Gastroesophageal sphincter (tissue), 4 donors: ENCODE data around the gene NUDT4. TPM values are rescaled to one million over a fixed set of nuclear protein-coding genes. Genes with fewer than 3 reads are reported as not detected.

ENCODE experiments used
- ATAC-seq: fragments of 150-250 bp; one replicate; pipeline ENCODE4 v1.9.1; 2016; ENCODE audit warnings: mild to moderate bottlenecking, moderate library complexity
- H3K27ac ChIP-seq, 4 donors: fragments of 200-600 bp; sonication (generic) in 3 of 4; 1 replicate in 3 of 4; 2 replicates in 1 of 4; pipeline ENCODE4 v1.5.1; 2016 to 2019
- H3K27me3 ChIP-seq: fragments of 200-600 bp; sonication (generic); one replicate; pipeline ENCODE4 v1.5.1; 2019
- H3K36me3 ChIP-seq, 2 donors: fragments of 200-600 bp; sonication (generic); one replicate each; pipeline ENCODE4 v1.5.1; 2019; ENCODE audit warnings: control low read depth in 1 of 2
- H3K4me1 ChIP-seq, 3 donors: fragments of 200-600 bp; sonication (generic); 1 replicate in 2 of 3; 2 replicates in 1 of 3; pipeline ENCODE4 v1.5.1; 2016 to 2019; ENCODE audit warnings: control low read depth in 2 of 3
- H3K4me3 ChIP-seq, 2 donors: fragments of 200-600 bp; sonication (generic); one replicate each; pipeline ENCODE4 v1.5.1; 2019; ENCODE audit warnings: mild to moderate bottlenecking in 1 of 2, moderate library complexity in 1 of 2
- H3K9me3 ChIP-seq, 3 donors: fragments of 200-600 bp; sonication (generic); one replicate each; pipeline ENCODE4 v1.5.1; 2017 to 2019; ENCODE audit warnings: control low read depth in 2 of 3
- EP300 ChIP-seq: sonication (generic); formaldehyde crosslinking; IDR thresholded peaks from one replicate; pipeline ENCODE4 v1.6.1; 2017; ENCODE audit warnings: antibody characterized with exemption, mild to moderate bottlenecking
- POLR2A ChIP-seq, 2 donors: fragments of 450-650 bp; IDR thresholded peaks; one replicate each; pipeline ENCODE4 v1.6.1; 2017; ENCODE audit warnings: antibody characterized with exemption in 2 of 2, mild to moderate bottlenecking in 2 of 2, moderate library complexity in 1 of 2
- POLR2AphosphoS5 ChIP-seq: sonication (generic); formaldehyde crosslinking; IDR thresholded peaks from one replicate; pipeline ENCODE4 v1.6.1; 2017; ENCODE audit warnings: antibody characterized with exemption
- WGBS, 2 donors: methylation state at CpG; one replicate each; pipeline ENCODE4 v1.1.5; 2018; ENCODE audit warnings: low coverage in 1 of 2; 5-methylcytosine and 5-hydroxymethylcytosine counted together
- total RNA-seq, 4 donors: library from RNA; depleted of rRNA; stranded (reverse); fragments of >200 nt; gene quantifications; one replicate each; pipeline ENCODE4 v1.1.0, GENCODE V29; 2016
- TF ChIP-seq, protein P1 (sequence below), 4 experiments: fragments of 200-600 bp in 2 of 4; fragments of 450-650 bp in 2 of 4; sonication (generic) in 1 of 4; IDR thresholded peaks; one replicate each; pipeline ENCODE4 v1.5.1; 2017 to 2019; ENCODE audit warnings: antibody characterized with exemption in 4 of 4, mild to moderate bottlenecking in 2 of 4, moderate library complexity in 2 of 4

Gene NUDT4
- total RNA-seq, 4 donors from 2014 or later: 91.2 to 146 (median 94.3) TPM

DNA sequence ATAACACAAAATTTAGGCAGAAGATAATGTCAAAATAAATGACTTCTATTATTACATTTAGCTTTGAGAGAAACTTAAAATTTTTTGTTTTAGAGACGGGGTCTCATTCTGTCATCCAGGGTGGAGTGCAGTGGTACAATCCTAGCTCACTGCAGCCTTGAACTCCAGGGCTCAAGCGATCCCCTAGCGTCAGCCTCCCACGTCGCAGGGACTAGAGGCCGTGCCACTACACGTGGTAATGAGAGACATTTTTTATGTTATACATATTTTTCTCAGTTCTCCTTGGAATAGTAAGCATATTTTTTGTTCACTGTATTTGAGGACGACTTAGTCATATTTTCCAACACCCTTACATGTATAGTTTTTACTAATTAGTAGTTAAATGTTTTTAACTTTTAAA lies 21.5 kb upstream of the NUDT4 start:
- H3K9me3 ChIP-seq: no peaks in the 10 kb centered on the region
- no peak overlapping the region for H3K4me3 ChIP-seq
- peaks cover 0 to 23% (median 2%) of the 10 kb centered on the region in 3 donors for H3K4me1 ChIP-seq
- 88 to 89% methylated on average over 8 of the region's 8 CpGs for WGBS, 2 donors
- no peaks in the 10 kb centered on the region for H3K27me3 ChIP-seq
- H3K27ac ChIP-seq: no peak overlapping the region
- ATAC-seq: no peak
- TF ChIP-seq EP300 (no peak), POLR2A (IDR thresholded peaks at IDR 0.05) (no peak), POLR2AphosphoS5 (no peak)
- TF ChIP-seq, protein P1, sequence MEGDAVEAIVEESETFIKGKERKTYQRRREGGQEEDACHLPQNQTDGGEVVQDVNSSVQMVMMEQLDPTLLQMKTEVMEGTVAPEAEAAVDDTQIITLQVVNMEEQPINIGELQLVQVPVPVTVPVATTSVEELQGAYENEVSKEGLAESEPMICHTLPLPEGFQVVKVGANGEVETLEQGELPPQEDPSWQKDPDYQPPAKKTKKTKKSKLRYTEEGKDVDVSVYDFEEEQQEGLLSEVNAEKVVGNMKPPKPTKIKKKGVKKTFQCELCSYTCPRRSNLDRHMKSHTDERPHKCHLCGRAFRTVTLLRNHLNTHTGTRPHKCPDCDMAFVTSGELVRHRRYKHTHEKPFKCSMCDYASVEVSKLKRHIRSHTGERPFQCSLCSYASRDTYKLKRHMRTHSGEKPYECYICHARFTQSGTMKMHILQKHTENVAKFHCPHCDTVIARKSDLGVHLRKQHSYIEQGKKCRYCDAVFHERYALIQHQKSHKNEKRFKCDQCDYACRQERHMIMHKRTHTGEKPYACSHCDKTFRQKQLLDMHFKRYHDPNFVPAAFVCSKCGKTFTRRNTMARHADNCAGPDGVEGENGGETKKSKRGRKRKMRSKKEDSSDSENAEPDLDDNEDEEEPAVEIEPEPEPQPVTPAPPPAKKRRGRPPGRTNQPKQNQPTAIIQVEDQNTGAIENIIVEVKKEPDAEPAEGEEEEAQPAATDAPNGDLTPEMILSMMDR (IDR thresholded peaks at IDR 0.05): no peak
- no peaks in the 10 kb centered on the region for H3K36me3 ChIP-seq

DNA sequence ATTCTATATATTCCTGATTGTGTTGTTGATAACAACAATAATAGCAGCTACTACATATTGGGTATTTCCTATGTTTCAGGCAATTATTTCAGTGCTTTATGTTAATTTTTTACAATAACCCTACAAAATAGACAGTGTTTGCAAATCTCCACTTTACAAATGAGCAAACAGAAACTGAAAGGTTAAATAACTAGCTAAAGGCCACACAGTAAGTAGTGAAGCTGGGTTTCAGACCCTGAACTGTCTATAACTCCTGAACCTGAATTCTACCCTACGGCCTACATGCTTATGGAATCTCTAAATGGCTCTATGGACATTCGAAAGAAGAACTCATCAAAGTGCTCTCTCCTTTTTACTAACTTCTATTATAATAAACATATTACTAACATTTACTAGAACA lies 19.7 kb upstream of the NUDT4 start:
- no peak for ATAC-seq
- H3K27me3 ChIP-seq: no peaks in the 10 kb centered on the region
- TF ChIP-seq, protein P1 (IDR thresholded peaks at IDR 0.05): no peak
- TF ChIP-seq POLR2A (IDR thresholded peaks at IDR 0.05): no peak
- TF ChIP-seq EP300: no peak
- no peak for TF ChIP-seq POLR2AphosphoS5
- H3K9me3 ChIP-seq: no peaks in the 10 kb centered on the region
- no peaks in the 10 kb centered on the region for H3K36me3 ChIP-seq
- H3K27ac ChIP-seq: no peak overlapping the region
- H3K4me3 ChIP-seq: no peak overlapping the region
- H3K4me1 ChIP-seq: peaks cover 0 to 30% (median 2%) of the 10 kb centered on the region in 3 donors
- 96 to 100% methylated on average over 2 of the region's 2 CpGs for WGBS, 2 donors

DNA sequence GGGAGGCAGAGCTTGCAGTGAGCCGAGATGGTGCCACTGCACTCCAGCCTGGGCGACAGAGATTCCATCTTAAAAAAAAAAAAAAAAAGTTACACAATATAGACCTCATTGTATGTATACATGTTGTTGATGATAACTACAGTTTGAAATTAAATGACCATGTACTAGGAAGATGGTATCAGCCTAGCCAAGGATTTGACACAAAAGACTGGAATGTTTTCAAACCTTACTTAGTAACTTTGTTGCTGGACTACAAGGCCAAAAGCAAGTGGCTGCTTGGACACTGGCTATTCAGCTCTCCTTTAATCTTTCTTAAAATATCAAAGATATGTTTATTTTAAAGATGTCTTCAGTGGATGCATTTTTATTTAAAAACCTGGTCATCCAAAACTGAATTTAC lies 18.9 kb upstream of the NUDT4 start:
- Histone ChIP-seq H3K36me3 (no peaks in the 10 kb centered on the region), H3K27ac (peak overlapping the region in 1 of 4 donors; percentile 32), H3K4me1 (peaks cover 0 to 30% (median 2%) of the 10 kb centered on the region in 3 donors), H3K27me3 (no peaks in the 10 kb centered on the region), H3K4me3 (no peak overlapping the region), H3K9me3 (no peaks in the 10 kb centered on the region)
- TF ChIP-seq EP300 (no peak), POLR2AphosphoS5 (no peak)
- no peak for ATAC-seq
- WGBS, 2 donors: 90% methylated on average over 2 of the region's 2 CpGs; no CpG with 5 or more reads in 1 of the 2 donors

DNA sequence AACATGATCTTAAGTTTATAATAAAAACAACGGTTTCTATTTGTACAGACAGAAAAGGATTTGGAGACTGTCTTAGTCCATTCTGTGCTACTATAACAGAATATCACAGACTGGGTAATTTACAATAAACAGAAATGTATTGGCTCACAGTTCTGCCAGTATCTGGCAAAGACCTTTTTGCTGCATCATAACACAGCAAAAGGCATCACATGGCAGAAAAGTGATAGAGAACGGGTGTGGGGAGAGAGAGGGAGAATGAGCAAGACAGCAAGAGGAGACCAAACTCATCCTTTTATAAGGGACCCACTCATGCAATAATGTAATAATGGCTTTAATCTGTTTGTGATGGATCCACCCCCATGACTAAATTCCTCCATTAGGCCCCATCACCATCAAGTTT lies 17.0 kb upstream of the NUDT4 start:
- ATAC-seq: no peak
- H3K27ac ChIP-seq: peak overlapping the region in 3 of 4 donors; percentile 5 to 59 (median 8)

DNA sequence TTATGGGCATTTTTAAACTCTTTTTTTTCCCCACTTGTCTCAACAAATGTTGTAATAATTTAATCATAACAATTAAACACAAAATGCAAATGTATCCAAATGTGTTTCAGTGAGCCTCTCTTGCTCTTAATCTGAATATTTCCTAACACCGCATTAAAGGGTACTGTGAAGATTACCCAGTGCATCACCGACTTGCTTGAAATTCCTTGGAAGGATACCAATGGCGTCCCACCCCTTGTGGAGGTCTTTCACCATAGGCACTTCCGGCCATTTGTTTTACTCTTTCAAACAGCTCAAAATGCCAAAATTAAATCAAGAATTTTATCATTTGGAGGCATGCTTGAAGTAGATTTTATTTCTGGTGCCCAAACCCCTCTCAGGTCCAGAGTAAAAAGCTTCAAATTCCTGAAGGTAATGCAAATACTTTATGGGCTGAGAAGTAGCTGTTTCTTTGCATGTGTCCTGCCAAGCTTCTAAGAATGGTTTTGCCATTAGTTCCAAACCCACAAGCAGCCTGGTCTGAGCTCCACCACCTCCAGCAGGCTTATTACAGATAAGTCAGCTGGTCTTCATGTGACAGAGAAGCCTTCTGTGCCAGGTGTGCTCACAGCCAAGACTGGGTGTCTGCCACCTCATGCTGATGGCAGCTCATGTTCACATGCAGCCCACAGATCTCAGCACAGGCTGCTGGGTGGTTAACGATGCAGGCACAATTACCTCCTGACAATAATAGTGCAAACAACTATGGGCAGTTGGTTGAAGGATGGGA lies 16.4 kb upstream of the NUDT4 start:
- H3K36me3 ChIP-seq: no peaks in the 10 kb centered on the region
- H3K4me3 ChIP-seq: no peak overlapping the region
- H3K27me3 ChIP-seq: no peaks in the 10 kb centered on the region
- 70 to 86% methylated on average over 4 to 5 of the region's 5 CpGs for WGBS, 2 donors
- TF ChIP-seq EP300: no peak
- no peak for TF ChIP-seq POLR2A (IDR thresholded peaks at IDR 0.05)
- TF ChIP-seq, protein P1 (IDR thresholded peaks at IDR 0.05): no peak
- no peak for TF ChIP-seq POLR2AphosphoS5
- no peaks in the 10 kb centered on the region for H3K9me3 ChIP-seq
- peak; percentile 43 for ATAC-seq
- peak overlapping the region in 3 of 4 donors; percentile 22 to 59 (median 31) for H3K27ac ChIP-seq
- peaks cover 0 to 30% (median 2%) of the 10 kb centered on the region in 3 donors for H3K4me1 ChIP-seq

More for the DNA sequence above, 17.0 kb upstream of the NUDT4 start:
- H3K4me3 ChIP-seq: no peak overlapping the region
- no peak for TF ChIP-seq POLR2AphosphoS5
- TF ChIP-seq EP300: no peak
- no peak for TF ChIP-seq POLR2A (IDR thresholded peaks at IDR 0.05)
- TF ChIP-seq, protein P1 (IDR thresholded peaks at IDR 0.05): no peak
- no peaks in the 10 kb centered on the region for H3K36me3 ChIP-seq
- WGBS, 2 donors: 18 to 62% methylated on average over 2 of the region's 2 CpGs
- H3K4me1 ChIP-seq: peaks cover 0 to 30% (median 2%) of the 10 kb centered on the region in 3 donors
- no peaks in the 10 kb centered on the region for H3K9me3 ChIP-seq
- no peaks in the 10 kb centered on the region for H3K27me3 ChIP-seq
